ENCODE results near the gene BNIP2. TPM values are rescaled to one million over a fixed set of nuclear protein-coding genes. Genes with fewer than 3 reads are reported as not detected.
"Not testable (repeated sequence)": the region's sequence is repeated elsewhere in the genome, so short reads cannot be mapped to it uniquely, and the experiment has no call there.

BNIP2 gene
- total RNA-seq, 1 donor from 2014 or later: 64.6 TPM

DNA sequence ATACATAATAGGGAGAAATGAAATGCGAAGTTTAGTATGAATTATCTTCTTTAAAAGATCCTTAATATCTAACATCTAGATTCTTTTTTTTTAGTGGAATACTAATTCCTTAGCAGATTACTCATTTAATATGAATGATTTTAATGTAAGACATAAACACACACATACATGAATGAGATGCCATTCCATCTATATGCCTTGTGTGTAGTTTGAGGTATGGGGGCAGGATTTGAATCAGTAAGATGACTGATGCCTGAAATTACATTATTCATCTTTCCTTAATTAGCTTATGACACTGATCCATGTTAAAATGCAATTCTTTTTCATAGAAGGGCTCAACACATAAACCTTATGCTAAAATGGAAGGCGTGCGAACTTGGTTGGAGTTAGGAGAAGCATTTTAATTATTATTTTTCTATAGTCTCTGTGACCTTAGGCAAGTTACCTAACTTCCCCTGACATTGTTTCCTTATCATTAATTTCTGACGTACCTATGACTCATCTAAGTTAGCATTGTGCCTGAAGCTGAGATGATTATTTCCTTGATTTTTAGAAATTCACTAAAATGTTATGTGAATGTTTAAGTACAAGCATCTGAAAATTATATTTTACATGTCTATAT is 10.8 kb upstream of the BNIP2 start:
- Mint-ChIP-seq H3K27me3 (ENCODE audit: unreplicated experiment) (peaks cover 65% of the 10 kb centered on the region), H3K27ac (ENCODE audit: unreplicated experiment) (no peak overlapping the region), H3K9me3 (ENCODE audit: unreplicated experiment) (no peaks in the 10 kb centered on the region), H3K4me1 (ENCODE audit: unreplicated experiment) (no peaks in the 10 kb centered on the region), H3K36me3 (ENCODE audit: unreplicated experiment) (no peaks in the 10 kb centered on the region), H3K4me3 (ENCODE audit: unreplicated experiment) (no peak overlapping the region)
- TF ChIP-seq, protein P1, sequence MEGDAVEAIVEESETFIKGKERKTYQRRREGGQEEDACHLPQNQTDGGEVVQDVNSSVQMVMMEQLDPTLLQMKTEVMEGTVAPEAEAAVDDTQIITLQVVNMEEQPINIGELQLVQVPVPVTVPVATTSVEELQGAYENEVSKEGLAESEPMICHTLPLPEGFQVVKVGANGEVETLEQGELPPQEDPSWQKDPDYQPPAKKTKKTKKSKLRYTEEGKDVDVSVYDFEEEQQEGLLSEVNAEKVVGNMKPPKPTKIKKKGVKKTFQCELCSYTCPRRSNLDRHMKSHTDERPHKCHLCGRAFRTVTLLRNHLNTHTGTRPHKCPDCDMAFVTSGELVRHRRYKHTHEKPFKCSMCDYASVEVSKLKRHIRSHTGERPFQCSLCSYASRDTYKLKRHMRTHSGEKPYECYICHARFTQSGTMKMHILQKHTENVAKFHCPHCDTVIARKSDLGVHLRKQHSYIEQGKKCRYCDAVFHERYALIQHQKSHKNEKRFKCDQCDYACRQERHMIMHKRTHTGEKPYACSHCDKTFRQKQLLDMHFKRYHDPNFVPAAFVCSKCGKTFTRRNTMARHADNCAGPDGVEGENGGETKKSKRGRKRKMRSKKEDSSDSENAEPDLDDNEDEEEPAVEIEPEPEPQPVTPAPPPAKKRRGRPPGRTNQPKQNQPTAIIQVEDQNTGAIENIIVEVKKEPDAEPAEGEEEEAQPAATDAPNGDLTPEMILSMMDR (IDR thresholded peaks at IDR 0.05): no peak
- DNase-seq (ENCODE audit: extremely low spot score, unreplicated experiment): no peak

DNA sequence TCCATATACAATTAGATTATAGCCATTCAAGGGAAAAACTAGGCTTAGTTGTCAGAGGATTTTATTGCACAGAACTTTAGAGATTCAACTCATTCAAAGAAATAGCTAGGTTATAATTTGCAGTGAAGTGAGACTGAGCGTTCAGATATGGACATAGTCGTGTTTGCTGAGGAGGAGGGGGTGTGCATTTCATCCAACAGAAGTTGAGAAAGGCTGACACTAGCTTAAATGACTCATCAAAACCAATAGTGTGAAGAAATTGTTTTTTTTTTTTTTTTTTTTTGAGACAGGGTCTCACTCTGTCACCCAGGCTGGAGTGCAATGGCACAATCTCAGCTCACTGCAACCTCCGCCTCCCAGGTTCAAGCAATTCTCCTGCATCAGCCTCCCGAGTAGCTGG is 8.9 kb upstream of the BNIP2 start:
- not testable (repeated sequence) for H3K9me3 Mint-ChIP-seq (ENCODE audit: unreplicated experiment); H3K27ac Mint-ChIP-seq (ENCODE audit: unreplicated experiment); DNase-seq (ENCODE audit: extremely low spot score, unreplicated experiment); H3K4me1 Mint-ChIP-seq (ENCODE audit: unreplicated experiment); H3K36me3 Mint-ChIP-seq (ENCODE audit: unreplicated experiment); H3K4me3 Mint-ChIP-seq (ENCODE audit: unreplicated experiment)
- peaks cover 54% of the 10 kb centered on the region for H3K27me3 Mint-ChIP-seq (ENCODE audit: unreplicated experiment)

DNA sequence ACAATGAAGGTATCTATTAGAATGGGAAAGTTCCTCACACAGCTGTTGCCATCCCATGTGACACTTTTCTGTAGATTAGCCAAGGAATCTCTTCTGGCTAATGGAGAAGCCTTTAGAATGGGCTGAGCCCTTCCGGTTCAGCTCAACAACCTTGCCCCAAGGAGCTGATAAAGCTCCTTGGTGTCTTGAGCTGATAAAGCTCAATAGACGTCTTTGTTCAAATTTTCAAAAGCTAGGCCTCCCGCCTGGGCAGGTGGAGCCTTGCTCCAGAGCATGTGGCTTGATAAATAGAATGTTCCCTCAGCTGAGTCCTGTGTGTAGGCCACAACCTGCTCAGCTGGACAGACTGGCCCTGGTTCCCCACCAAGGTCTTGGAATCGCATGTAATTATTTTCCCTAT is 7.2 kb upstream of the BNIP2 start:
- no peak for DNase-seq (ENCODE audit: extremely low spot score, unreplicated experiment)
- Mint-ChIP-seq H3K27me3 (ENCODE audit: unreplicated experiment) (peaks cover 38% of the 10 kb centered on the region), H3K27ac (ENCODE audit: unreplicated experiment) (no peak overlapping the region), H3K4me3 (ENCODE audit: unreplicated experiment) (no peak overlapping the region), H3K4me1 (ENCODE audit: unreplicated experiment) (no peaks in the 10 kb centered on the region), H3K36me3 (ENCODE audit: unreplicated experiment) (no peaks in the 10 kb centered on the region), H3K9me3 (ENCODE audit: unreplicated experiment) (no peaks in the 10 kb centered on the region)
- TF ChIP-seq, protein P1 (IDR thresholded peaks at IDR 0.05): no peak

DNA sequence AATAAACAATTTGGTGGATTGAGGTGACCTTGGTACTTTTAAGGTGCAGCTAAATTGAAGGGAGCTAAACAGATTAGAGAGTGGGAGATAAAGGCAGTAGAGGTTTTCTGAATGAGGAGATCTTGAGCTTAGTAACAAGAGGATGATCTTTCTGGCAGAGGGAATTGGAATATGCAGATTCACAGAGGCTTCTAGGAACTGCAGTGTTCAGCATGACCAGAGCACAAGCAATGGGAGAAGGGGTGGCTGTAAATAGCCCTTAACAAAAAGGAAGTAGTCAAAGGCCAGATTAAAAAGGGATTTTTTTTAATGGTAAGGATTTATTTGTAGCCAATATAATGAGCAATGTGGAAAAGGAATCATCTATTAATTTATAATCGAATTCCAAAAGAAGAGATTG is 5.7 kb upstream of the BNIP2 start:
- peaks cover 24% of the 10 kb centered on the region for H3K27me3 Mint-ChIP-seq (ENCODE audit: unreplicated experiment)
- TF ChIP-seq, protein P1 (IDR thresholded peaks at IDR 0.05): no peak
- H3K9me3 Mint-ChIP-seq (ENCODE audit: unreplicated experiment): no peaks in the 10 kb centered on the region
- no peak for DNase-seq (ENCODE audit: extremely low spot score, unreplicated experiment)
- no peak overlapping the region for H3K4me3 Mint-ChIP-seq (ENCODE audit: unreplicated experiment)
- no peak overlapping the region for H3K27ac Mint-ChIP-seq (ENCODE audit: unreplicated experiment)
- H3K36me3 Mint-ChIP-seq (ENCODE audit: unreplicated experiment): no peaks in the 10 kb centered on the region
- peaks cover 7% of the 10 kb centered on the region for H3K4me1 Mint-ChIP-seq (ENCODE audit: unreplicated experiment)

DNA sequence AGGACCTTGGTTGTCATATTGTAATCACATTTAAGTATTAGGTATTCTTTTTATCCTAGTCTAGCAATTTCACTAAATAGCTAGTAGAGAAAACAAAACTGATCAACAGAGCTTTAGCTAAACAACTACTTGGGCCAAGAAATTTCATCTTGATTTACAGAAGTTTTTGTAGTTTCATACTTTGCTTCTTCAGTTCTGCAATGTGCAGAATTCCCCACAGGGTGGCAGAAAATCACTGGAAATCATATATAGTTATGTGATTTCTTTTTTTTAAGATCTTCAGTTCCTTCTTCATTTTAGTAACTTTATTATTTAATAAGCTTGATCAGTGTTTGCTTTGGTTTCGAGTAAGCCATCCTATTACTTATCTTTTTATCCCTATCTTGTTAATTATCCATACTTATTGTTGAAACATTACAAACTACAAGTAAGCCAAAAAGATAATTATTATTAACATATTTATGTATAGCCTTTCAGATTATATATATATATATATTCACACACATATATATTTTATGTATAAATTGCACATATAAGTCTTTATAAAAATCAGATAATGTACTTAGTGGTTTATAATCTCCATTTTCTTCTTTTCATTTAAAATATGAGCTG is 2.2 kb upstream of the BNIP2 start:
- Mint-ChIP-seq H3K27me3 (ENCODE audit: unreplicated experiment) (peaks cover 15% of the 10 kb centered on the region), H3K36me3 (ENCODE audit: unreplicated experiment) (peaks cover under 1% of the 10 kb centered on the region), H3K9me3 (ENCODE audit: unreplicated experiment) (no peaks in the 10 kb centered on the region), H3K27ac (ENCODE audit: unreplicated experiment) (peak overlapping the region; percentile 9), H3K4me3 (ENCODE audit: unreplicated experiment) (peak overlapping the region; percentile 55), H3K4me1 (ENCODE audit: unreplicated experiment) (peaks cover 16% of the 10 kb centered on the region)
- TF ChIP-seq, protein P1 (IDR thresholded peaks at IDR 0.05): peak; percentile 64
- DNase-seq (ENCODE audit: extremely low spot score, unreplicated experiment): no peak

Measured in osteocyte (in vitro differentiated cells).